ENCODE results near the gene RASGRF2.
"Not testable (repeated sequence)": the region's sequence is repeated elsewhere in the genome, so short reads cannot be mapped to it uniquely, and the experiment has no call there.

RASGRF2 gene

GRCh38 chr5:81269751-81270393 lies 309.7 kb downstream of the RASGRF2 start:
- Mint-ChIP-seq H3K27me3 (no peaks in the 10 kb centered on the region), H3K4me3 (no peak overlapping the region), H3K36me3 (peaks cover 39% of the 10 kb centered on the region), H3K27ac (no peak overlapping the region), H3K9me3 (ENCODE audit: low read depth) (peaks cover 26% of the 10 kb centered on the region), H3K4me1 (ENCODE audit: low read depth) (peaks cover 20% of the 10 kb centered on the region)

DNA sequence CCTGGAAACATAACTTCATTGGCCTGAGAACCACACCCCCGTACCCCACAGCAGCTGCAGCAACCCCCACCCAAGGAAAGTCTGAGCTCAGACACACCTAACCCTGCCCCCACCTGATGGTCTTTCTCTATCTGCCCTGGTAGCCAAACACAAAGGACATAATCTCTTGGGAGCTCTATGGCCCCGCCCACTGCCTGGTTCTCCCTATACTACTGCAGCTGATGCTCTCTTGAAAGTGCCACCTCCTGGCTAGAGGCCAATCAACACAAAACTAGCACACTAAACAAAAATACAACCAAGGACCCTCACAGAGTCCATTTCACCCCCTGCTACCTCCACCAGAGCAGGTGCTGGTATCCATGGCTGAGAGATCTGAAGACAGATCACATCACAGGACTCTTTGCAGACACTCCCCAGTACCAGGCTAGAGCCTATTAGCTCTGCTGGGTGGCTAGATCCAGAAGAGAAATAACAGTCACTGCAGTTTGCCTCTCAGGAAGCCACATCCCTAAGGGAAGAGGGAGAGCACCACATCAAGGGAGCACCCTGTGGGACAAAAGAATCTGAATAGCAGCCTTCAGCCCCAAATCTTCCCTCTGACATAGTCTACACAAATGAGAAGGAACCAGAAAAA lies 310.3 kb downstream of the RASGRF2 start:
- H3K27me3 Mint-ChIP-seq, H3K27ac Mint-ChIP-seq, H3K4me3 Mint-ChIP-seq: not testable (repeated sequence)
- Mint-ChIP-seq H3K4me1 (ENCODE audit: low read depth) (peaks cover 20% of the 10 kb centered on the region), H3K9me3 (ENCODE audit: low read depth) (peaks cover 31% of the 10 kb centered on the region), H3K36me3 (peaks cover 43% of the 10 kb centered on the region)
